H1 (cell line): ENCODE data around the gene CRACDL. TPM values are rescaled to one million over a fixed set of nuclear protein-coding genes. Genes with fewer than 3 reads are reported as not detected.

Experiments
- CHD7 ChIP-seq: fragments of 300-600 bp; sonication (generic); IDR thresholded peaks from 2 replicates; pipeline ENCODE4 v1.7.1; 2012; ENCODE audit warnings: low read length, moderate library complexity, mild to moderate bottlenecking, inconsistent platforms; ENCODE audit not compliant: insufficient replicate concordance
- CREB1 ChIP-seq: IDR thresholded peaks from 2 replicates; pipeline ENCODE4 v1.6.1; 2012; ENCODE audit warnings: inconsistent platforms
- HDAC6 ChIP-seq: IDR thresholded peaks from one replicate; pipeline ENCODE4 v1.7.1; 2012; ENCODE audit warnings: low read depth, mild to moderate bottlenecking, inconsistent platforms, low read length, moderate library complexity
- KDM5A ChIP-seq: fragments of 200-600 bp; IDR thresholded peaks from 2 replicates; pipeline ENCODE4 v1.7.1; 2012; ENCODE audit warnings: mild to moderate bottlenecking, low read length, inconsistent platforms, mixed read lengths
- SIN3A ChIP-seq, 2 experiments: IDR thresholded peaks in 1 of 2; conservative IDR thresholded peaks in 1 of 2; 2 replicates each; pipeline ENCODE4 v1.6.1; 2011 to 2012; ENCODE audit warnings: low read length in 2 of 2, improper control_type of control experiment in 1 of 2, low read depth in 1 of 2, mild to moderate bottlenecking in 1 of 2
- SUZ12 ChIP-seq: fragments of 200-600 bp; sonication (generic); IDR thresholded peaks from 2 replicates; pipeline ENCODE4 v1.6.1; 2012; ENCODE audit warnings: mild to moderate bottlenecking, inconsistent platforms, low read length, moderate library complexity, mixed read lengths
- polyA plus RNA-seq, 7 experiments: library from polyadenylated mRNA; depleted of rRNA in 3 of 7; stranded (reverse) in 5 of 7; unstranded in 2 of 7; fragments of >200 nt in 5 of 7; fragments of 200-250 nt in 2 of 7; gene quantifications; 1 replicate in 5 of 7; 2 replicates in 1 of 7; 4 replicates in 1 of 7; pipeline versions ENCODE4 v1.2.1 to v1.2.3, GENCODE V29; 2011 to 2013; ENCODE audit warnings: missing spikeins in 2 of 7, mixed read lengths in 2 of 7
- total RNA-seq: library from RNA; stranded (reverse); fragmentation: NEBNext Ultra II Directional; extraction: Animal tissue kit (Norgen Biotek cat#: 25700); gene quantifications from 2 replicates; pipeline ENCODE4 v1.2.1, GENCODE V29; 2021

Gene CRACDL
- total and polyA plus RNA-seq, 2 of the 8 experiments (the other 6 are each of a cell fraction or from before 2014, with no cell fraction given), result 0.07 to 0.38 TPM

GRCh38 chr2:98769784-98770183, 166.2 kb downstream of the CRACDL start (continued):
- TF ChIP-seq CHD7, result no peak
- TF ChIP-seq CREB1, result no peak
- no peak for TF ChIP-seq HDAC6
- TF ChIP-seq SUZ12, result no peak
- TF ChIP-seq KDM5A, result no peak
- TF ChIP-seq SIN3A (conservative IDR thresholded peaks at IDR 0.05 in 1 of 2, IDR thresholded peaks at IDR 0.05 in 1 of 2; ENCODE audit: low read depth in 1 of 2, low read length in 2 of 2), result no peak
